Measurements from ENCODE around the gene LRMDA. TPM values are rescaled to one million over a fixed set of nuclear protein-coding genes. Genes with fewer than 3 reads are reported as not detected.

Gene LRMDA
- total and polyA plus RNA-seq, 2 of the 8 experiments (the other 6 are each of a cell fraction or from before 2014, with no cell fraction given), result 0.86 to 2.8 TPM

GRCh38 chr10:76252733-76253132, 821.3 kb downstream of the LRMDA start:
- no peaks in the 10 kb centered on the region for H3K9me3 ChIP-seq (ENCODE audit: insufficient read depth in 2 of 2, low read depth in 1 of 2, low read length in 1 of 2)
- no peak overlapping the region for H4K5ac ChIP-seq (ENCODE audit: insufficient read length, low read depth, low read length)
- no peak for DNase-seq (ENCODE audit: low read depth in 1 of 2, low spot score in 2 of 2)
- H4K20me1 ChIP-seq (replicated peaks in 1 of 2; ENCODE audit: control insufficient read depth in 1 of 2, insufficient read depth in 2 of 2, low read length in 2 of 2), result no peaks in the 10 kb centered on the region
- WGBS, 2 experiments (ENCODE audit: extremely low coverage in 1 of 2, insufficient coverage in 1 of 2, insufficient read length in 1 of 2, insufficient replicate concordance in 2 of 2, low coverage in 1 of 2, low lambda C conversion rate in 2 of 2, missing lambda C conversion rate in 1 of 2), result 89% methylated on average over 7 of the region's 7 CpGs; no CpG with 5 or more reads in 1 of the 2 experiments
- H3K79me2 ChIP-seq (ENCODE audit: control insufficient read depth in 1 of 2, insufficient read depth in 2 of 2, low read length in 2 of 2), result no peaks in the 10 kb centered on the region
- H3K79me1 ChIP-seq (ENCODE audit: low read depth, low read length), result no peaks in the 10 kb centered on the region
- no peak overlapping the region for H3K23ac ChIP-seq (ENCODE audit: insufficient read length)
- H3K23me2 ChIP-seq (ENCODE audit: low read depth, low read length), result no peaks in the 10 kb centered on the region
- H2AK5ac ChIP-seq (ENCODE audit: low read depth, low read length), result no peak overlapping the region
- no peak overlapping the region for H4K8ac ChIP-seq (ENCODE audit: extremely low read depth, insufficient read depth, low read length)
- no peak overlapping the region for H3K14ac ChIP-seq (ENCODE audit: insufficient read length)
- TF ChIP-seq SAP30 (IDR thresholded peaks at IDR 0.05; ENCODE audit: insufficient read depth, insufficient replicate concordance, low read length) (no peak), HDAC6 (IDR thresholded peaks at IDR 0.05; ENCODE audit: low read depth, low read length) (no peak), GABPA (IDR thresholded peaks at IDR 0.05; ENCODE audit: borderline replicate concordance, insufficient read depth, low read length) (no peak)
- H2BK120ac ChIP-seq (replicated peaks; ENCODE audit: low read depth, low read length), result no peak overlapping the region
- FAIRE-seq, result no peak
- no peak overlapping the region for H4K91ac ChIP-seq (replicated peaks; ENCODE audit: insufficient read length, low read length)
- POLR2A ChIA-PET (ENCODE audit: partially characterized antibody), result no interaction called here
- no peak overlapping the region for H3K27ac ChIP-seq (ENCODE audit: low read depth, low read length)
- no peak overlapping the region for H2BK15ac ChIP-seq (ENCODE audit: low read length)
- no peak overlapping the region for H2BK12ac ChIP-seq (ENCODE audit: low read depth, low read length)
- no peak overlapping the region for H3K56ac ChIP-seq (replicated peaks; ENCODE audit: insufficient read length, low read depth, low read length)
- no peaks in the 10 kb centered on the region for H3K27me3 ChIP-seq (replicated peaks in 1 of 4; ENCODE audit: control insufficient read depth in 3 of 4, extremely low read depth in 1 of 4, insufficient read depth in 3 of 4, low read length in 3 of 4)
- H2BK5ac ChIP-seq (ENCODE audit: low read depth, low read length), result no peak overlapping the region
- H2BK20ac ChIP-seq (ENCODE audit: low read length), result no peak overlapping the region
- no peak overlapping the region for H3K4ac ChIP-seq (replicated peaks; ENCODE audit: insufficient read length, low read depth, low read length)
- H3K9ac ChIP-seq (replicated peaks in 1 of 4; ENCODE audit: extremely low read depth in 1 of 4, low read depth in 3 of 4, low read length in 3 of 4), result no peak overlapping the region
- H3K4me1 ChIP-seq (replicated peaks in 1 of 4; ENCODE audit: control insufficient read depth in 3 of 4, insufficient read depth in 4 of 4, low read length in 3 of 4), result no peaks in the 10 kb centered on the region
- no peak overlapping the region for H3K4me2 ChIP-seq (ENCODE audit: insufficient read depth in 1 of 2, low read depth in 2 of 2, low read length in 2 of 2)
- no peak overlapping the region for H2AFZ ChIP-seq (ENCODE audit: low read length)
- CTCF ChIA-PET (ENCODE audit: partially characterized antibody), result interaction anchor here (0.9 to 1.2 kb wide), 2 partner anchors 8 to 9 kb away, joined by 3 read pairs; no protein-coding TSS in a partner anchor
- H3K18ac ChIP-seq (ENCODE audit: extremely low read depth, low read length), result no peak overlapping the region
- no peaks in the 10 kb centered on the region for H3K36me3 ChIP-seq (ENCODE audit: control insufficient read depth in 2 of 4, insufficient read depth in 4 of 4, low read length in 3 of 4)
- H3K4me3 ChIP-seq (ENCODE audit: extremely low read depth in 1 of 4, insufficient read depth in 2 of 4, low read depth in 3 of 4, low read length in 4 of 4), result no peak overlapping the region
